NCI-H460 (cell line): Measurements from ENCODE around the gene DEFB121. TPM values are rescaled to one million over a fixed set of nuclear protein-coding genes. Genes with fewer than 3 reads are reported as not detected.
"Not testable (repeated sequence)": the region's sequence is repeated elsewhere in the genome, so short reads cannot be mapped to it uniquely, and the experiment has no call there.

Experiments
- DNase-seq: peaks from one replicate; pipeline ENCODE4 v3.0.0-alpha.2; 2016; ENCODE audit warnings: low read depth; ENCODE audit errors: extremely low read depth
- polyA plus RNA-seq: library from polyadenylated mRNA; depleted of rRNA; stranded (reverse); fragments of >200 nt; gene quantifications from 2 replicates; pipeline ENCODE4 v1.2.3, GENCODE V29; 2014; cell fraction: nucleus; rRNA removed
- total RNA-seq: library from RNA; depleted of rRNA; stranded (reverse); fragments of >200 nt; shearing (Covaris generic); gene quantifications from 2 replicates; pipeline ENCODE4 v1.2.3, GENCODE V29; 2014; rRNA removed

DEFB121 gene
- not detected in 2 replicates for total RNA-seq
- not detected in 2 replicates for polyA plus RNA-seq

DNA sequence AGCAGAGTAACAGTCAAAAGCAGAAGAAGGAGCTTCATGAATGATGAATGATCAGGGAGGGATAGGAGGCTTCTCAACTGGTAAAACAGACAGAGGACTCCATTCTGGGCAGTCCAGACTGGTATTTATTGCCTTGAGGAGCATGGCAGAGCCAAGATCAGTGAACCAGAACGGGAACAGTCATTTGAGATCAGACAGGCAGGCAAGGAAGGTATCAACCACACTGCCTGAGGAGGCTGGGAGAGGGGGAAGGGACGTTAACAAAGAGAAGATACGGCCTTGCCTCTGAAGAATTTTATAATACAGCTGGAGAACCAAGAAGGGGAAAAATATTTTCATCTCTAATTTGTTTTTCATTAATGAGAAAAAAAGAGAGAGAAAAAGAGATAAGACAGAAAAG lies at the start of gene DEFB121:
Gene DEFB121 (minus strand): TSS at position 101 of the 400 bp plus-strand sequence. CDS start 63 bp downstream, at position 38.
- DNase-seq = no peak

GRCh38 chr20:31454361-31454760 lies 48.3 kb upstream of the DEFB121 start:
- no peak for DNase-seq

- no peak for DNase-seq
These were observed 46.6 kb upstream of the DEFB121 start for GRCh38 chr20:31452575-31452974.

GRCh38 chr20:31449511-31450414 lies 43.7 kb upstream of the DEFB121 start:
- no peak for DNase-seq

DNA sequence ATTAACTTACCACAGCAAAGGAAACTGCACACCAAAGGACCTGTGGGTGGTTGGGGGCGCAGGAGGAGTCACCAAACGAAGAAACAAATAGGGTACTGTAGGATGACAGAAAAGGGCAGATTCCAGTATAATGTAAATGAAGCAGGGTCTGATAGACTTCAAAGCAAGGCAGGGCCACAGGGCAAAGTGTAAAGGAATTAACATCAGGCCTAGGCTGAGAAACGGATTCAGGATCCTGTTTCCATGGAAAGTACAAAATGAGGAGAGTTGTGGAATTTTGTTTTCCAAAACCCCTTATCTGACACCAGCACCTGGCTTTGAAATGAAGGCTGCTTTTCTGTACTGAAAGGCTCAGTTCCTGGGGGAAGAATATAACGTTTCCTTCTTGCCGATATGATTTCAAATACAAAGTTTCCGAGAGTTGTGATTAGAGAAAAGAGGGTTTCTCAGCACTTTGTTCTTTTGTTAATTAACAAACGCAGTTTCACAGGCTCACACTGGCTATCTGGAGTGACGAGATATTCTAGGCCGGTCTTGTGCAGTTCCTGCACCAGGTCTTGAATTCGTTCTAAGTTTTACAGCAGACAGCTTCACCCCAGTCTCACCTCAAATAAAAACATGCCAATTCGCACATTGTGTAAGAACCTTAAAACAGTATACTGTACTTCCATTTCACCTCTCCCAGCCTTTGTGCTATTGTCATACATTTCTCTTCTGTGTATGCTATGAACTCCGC lies 40.2 kb upstream of the DEFB121 start:
- DNase-seq = no peak

DNA sequence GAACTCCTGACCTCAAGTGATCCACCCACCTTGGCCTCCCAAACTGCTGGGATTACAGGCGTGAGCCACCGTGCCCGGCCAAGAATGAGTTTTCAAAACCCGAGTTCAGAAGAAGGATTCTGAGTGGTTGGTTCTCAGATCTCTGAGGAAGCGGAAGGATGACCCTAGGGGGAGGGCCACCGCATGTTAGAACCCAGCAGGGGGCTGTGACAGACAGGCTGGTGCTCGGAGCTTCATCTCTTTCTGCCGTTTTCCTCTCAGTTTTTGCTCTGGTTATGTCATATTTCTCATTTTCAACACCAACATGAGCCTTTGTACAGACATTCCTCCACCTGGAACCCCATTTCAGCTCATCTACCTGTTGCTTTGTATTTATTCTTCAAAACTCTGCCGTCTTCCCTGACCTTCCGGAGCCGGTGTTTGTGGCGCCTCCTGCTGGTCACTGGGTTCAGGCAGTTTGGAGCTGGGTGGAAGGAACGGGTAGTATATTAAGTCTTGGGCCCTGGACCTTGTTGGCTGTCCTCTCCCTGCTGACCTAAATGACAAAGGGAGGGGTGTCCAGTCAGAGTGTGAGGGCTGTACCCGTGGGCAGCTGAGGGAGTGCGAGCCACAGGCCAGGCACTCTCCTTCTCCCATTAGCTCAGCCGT lies 34.1 kb upstream of the DEFB121 start, which contains the start of gene DEFB123:
Gene DEFB123 (plus strand): TSS at position 621 of the 648 bp plus-strand sequence. CDS start 67 bp downstream, outside the sequence.
- DNase-seq = no peak

DNA sequence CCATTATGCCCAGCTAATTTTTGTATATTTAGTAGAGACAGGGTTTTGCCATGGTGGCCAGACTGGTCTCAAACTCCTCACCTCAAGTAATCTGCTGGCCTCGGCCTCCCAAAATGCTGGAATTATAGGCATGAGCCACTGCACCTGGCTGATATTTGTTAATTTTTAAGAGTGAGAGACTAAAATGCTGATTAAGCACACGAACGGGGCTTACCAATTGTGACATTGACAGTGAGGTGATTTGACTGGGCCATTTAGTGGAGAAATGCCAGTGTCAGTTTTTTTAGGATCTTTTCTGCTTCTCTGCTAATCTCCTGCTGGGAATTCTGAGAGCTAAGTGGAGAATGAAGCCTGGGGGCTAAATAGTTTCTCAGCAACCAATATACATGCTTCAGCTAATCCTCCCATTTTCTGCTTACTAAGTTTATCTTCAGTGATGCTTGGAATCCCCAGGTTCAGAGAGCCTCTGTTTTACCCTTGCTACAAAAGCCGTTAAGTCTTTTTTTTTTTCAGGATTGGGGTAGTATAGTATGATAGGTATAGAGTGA lies 24.6 kb upstream of the DEFB121 start:
- DNase-seq = no peak

GRCh38 chr20:31427576-31427975 lies 21.6 kb upstream of the DEFB121 start:
- not testable (repeated sequence) for DNase-seq

DNA sequence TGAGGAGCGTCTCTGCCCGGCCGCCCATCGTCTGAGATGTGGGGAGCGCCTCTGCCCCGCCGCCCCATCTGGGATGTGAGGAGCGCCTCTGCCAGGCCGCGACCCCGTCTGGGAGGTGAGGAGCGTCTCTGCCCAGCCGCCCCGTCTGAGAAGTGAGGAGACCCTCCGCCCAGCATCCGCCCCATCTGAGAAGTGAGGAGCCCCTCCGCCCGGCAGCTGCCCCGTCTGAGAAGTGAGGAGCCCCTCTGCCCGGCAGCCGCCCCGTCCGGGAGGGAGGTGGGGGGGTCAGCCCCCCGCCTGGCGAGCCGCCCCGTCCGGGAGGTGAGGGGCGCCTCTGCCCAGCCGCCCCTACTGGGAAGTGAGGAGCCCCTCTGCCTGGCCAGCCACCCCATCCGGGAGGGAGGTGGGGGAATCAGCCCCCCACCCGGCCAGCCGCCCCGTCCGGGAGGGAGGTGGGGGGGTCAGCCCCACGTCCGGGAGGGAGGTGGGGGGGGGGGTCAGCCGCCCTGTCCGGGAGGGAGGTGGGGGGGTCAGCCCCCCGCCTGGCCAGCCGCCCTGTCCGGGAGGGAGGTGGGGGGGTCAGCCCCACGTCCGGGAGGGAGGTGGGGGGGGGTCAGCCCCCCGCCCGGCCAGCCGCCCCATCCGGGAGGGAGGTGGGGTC lies 21.0 kb upstream of the DEFB121 start:
- not testable (repeated sequence) for DNase-seq

GRCh38 chr20:31425797-31426196 lies 19.8 kb upstream of the DEFB121 start:
- no peak for DNase-seq

DNA sequence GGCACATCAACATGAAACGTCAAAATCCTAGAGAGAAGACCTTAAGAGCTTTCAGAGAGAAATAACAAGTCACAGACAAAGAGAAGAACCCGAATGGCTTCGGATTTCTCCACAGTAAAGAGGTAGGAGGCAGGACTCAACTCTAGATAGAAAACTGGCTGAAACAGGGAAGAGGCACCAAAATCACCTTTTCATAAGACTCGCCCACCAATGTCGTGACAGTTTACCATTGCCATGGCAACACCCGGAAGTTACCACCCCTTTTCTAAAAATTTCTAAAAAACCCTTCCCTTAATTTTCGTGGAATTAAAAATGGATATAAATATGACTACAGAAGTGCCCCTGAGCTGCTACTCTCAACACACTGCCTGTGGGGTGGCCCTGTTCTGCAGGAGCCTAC lies 12.3 kb upstream of the DEFB121 start:
- no peak for DNase-seq

GRCh38 chr20:31415653-31416052 lies 9.6 kb upstream of the DEFB121 start:
- no peak for DNase-seq

GRCh38 chr20:31414381-31414780 lies 8.4 kb upstream of the DEFB121 start:
- no peak for DNase-seq

DNA sequence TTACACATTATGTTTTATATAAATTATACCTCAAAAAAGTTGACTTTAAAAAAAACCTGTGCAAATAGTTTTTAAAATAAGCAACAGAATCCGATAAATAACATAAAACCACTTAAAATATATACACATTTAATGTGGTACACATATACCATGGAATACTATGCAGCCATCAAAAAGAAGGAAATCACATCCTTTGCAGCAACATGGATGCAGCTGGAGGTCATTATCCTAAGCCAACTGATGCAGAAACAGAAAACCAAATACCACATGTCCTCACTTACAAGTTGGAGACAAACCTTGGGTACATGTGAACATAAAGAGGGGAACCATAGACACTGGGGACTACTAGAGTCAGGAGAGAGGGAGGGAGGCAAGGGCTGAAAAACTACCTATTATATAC lies 4.0 kb upstream of the DEFB121 start:
- no peak for DNase-seq

DNA sequence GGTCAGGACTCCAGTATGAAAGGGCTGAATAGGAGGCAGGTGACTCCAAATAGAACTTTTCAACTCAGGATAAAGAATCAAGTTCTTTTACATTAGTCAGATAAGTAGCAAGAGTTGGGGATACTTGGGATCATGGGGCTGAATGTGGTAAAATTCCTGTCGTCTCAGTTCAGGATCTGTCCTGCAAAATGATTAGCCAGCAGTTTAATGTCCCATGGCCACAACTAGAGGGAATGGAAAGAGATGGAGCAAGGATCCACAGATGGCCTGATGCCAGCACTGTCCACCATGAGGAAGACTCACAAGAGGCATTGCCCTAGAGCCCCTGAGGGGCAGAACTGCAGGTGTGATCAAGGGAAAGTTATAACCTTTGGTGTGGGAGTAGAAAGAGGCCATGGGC lies 2.1 kb downstream of the DEFB121 start:
- DNase-seq = no peak

DNA sequence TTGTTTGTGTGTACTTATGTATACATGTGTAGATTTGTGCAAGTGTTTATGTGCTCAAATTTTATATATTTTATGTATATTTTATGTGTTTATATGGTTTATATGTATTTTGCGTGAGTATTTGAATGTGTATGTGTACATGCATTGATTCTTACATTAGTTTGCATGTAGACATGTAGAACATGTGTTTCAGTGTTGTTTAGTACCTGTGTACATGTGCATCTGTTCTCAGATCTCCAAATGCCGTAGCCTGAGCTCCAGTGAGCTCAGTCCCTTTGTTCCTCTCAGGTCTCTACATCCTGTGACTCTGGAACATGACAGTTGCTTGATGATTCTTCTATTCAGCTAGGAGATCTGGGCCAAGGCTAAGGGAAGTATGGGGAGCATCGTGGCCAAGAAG lies 11.1 kb downstream of the DEFB121 start:
- DNase-seq = no peak

- no peak for DNase-seq
These were observed 13.2 kb downstream of the DEFB121 start for GRCh38 chr20:31392836-31393235.

DNA sequence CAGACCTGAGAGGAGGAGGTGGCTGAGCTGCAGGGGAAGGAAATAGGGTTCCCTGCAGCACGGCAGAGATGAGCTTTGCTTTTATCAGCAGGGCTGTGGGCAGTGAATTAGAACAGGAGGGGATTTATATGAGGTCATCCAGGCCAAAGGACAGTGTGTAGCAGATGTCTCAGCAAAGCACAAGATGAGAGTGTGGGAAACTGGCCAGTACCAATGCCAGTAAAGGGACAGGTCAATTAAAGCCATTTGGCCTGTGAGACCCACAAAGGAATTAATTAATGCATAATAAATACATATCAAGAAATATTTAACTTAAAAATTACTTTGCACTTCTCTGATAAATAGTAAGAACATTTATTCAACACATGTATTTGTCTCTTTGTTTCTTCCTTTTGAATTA lies 15.5 kb downstream of the DEFB121 start, which contains the start of gene DEFB119:
Gene DEFB119 (minus strand): TSS at position 101 of the 400 bp plus-strand sequence. CDS start 107 bp downstream, outside the sequence.
- DNase-seq = no peak

- DNase-seq = no peak
These were observed 31.7 kb downstream of the DEFB121 start for GRCh38 chr20:31374346-31374745.

DNA sequence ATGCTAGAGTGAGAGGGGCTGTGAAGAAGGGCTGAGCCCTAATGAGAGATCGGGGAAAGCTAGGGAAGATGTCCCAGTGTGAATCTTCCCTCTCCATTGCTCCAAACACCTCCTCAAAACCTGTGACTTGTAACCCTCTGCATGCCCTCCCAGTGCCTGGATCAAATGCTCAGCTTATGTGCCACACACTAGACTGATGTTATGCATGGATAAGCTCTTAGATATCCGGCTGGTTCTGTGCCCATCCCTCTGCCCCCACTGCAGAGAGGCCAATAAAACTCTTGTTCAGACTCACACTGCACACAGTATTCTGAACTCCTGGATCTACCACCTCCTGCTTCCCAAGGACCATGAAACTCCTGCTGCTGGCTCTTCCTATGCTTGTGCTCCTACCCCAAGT lies 37.7 kb downstream of the DEFB121 start, which contains the start of gene DEFB118:
Gene DEFB118 (plus strand): TSS at position 301 of the 400 bp plus-strand sequence. CDS start 50 bp downstream, at position 351.
- DNase-seq = no peak
